Adrenal gland (tissue), 12 donors: ENCODE measurements around the gene TECTB. TPM values are rescaled to one million over a fixed set of nuclear protein-coding genes. Genes with fewer than 3 reads are reported as not detected.

Experiments used
- DNase-seq, 7 donors: peaks; one replicate each; pipeline ENCODE4 v3.0.0-alpha.2; 2019 to 2020
- H3K27ac ChIP-seq, 5 donors: fragments of 200-600 bp; sonication (generic) in 4 of 5; 1 replicate in 3 of 5; 2 replicates in 2 of 5; pipeline versions ENCODE4 v1.5.1 to v1.8.0; 2016 to 2020; ENCODE audit warnings: mild to moderate bottlenecking in 1 of 5
- H3K27me3 ChIP-seq: fragments of 200-600 bp; 2 replicates; pipeline ENCODE4 v1.8.0; 2021
- H3K36me3 ChIP-seq, 2 donors: fragments of 200-600 bp; replicated peaks in 1 of 2; 1 replicate in 1 of 2; 2 replicates in 1 of 2; pipeline versions ENCODE4 v1.5.1 to v1.8.0; 2018 to 2022
- H3K4me1 ChIP-seq, 2 donors: fragments of 200-600 bp; replicated peaks in 1 of 2; 1 replicate in 1 of 2; 2 replicates in 1 of 2; pipeline versions ENCODE4 v1.5.1 to v1.8.0; 2018 to 2021
- H3K4me3 ChIP-seq, 4 donors: fragments of 200-600 bp; sonication (generic) in 3 of 4; one replicate each; pipeline ENCODE4 v1.5.1; 2016 to 2018
- H3K9me3 ChIP-seq, 3 donors: fragments of 200-600 bp; sonication (generic) in 1 of 3; replicated peaks in 1 of 3; 1 replicate in 2 of 3; 2 replicates in 1 of 3; pipeline versions ENCODE4 v1.5.1 to v1.8.0; 2016 to 2021
- POLR2A ChIP-seq, 2 donors: fragments of 450-650 bp; IDR thresholded peaks; one replicate each; pipeline ENCODE4 v1.6.1; 2017; ENCODE audit warnings: antibody characterized with exemption in 2 of 2, mild to moderate bottlenecking in 2 of 2, moderate library complexity in 1 of 2
- WGBS, 4 donors: extraction: QIAGEN DNeasy Blood & Tissue Kit in 2 of 4; methylation state at CpG; one replicate each; pipeline versions ENCODE4 v1.1.5 to v1.1.7; 2013 to 2017; 5-methylcytosine and 5-hydroxymethylcytosine counted together
- intact Hi-C, 2 donors: fragments of 100-400 bp; cut with DNase I; formaldehyde crosslinking; loops; one replicate each; pipeline versions ENCODE4 v1.14.1 to v1.15.0; 2022 to 2023
- polyA plus RNA-seq, 3 donors: library from polyadenylated mRNA; stranded (reverse); fragments of 200-250 nt in 2 of 3; fragments of 350-450 nt in 1 of 3; fragmentation: Illumina TruSeq in 1 of 3; extraction: RNeasy Lipid Tissue Mini Kit (QIAGEN cat#74804) in 1 of 3; gene quantifications; one replicate each; pipeline ENCODE4 v1.2.3, GENCODE V29; 2013 to 2014
- total RNA-seq, 9 donors: library from RNA; depleted of rRNA in 4 of 9; stranded (reverse); fragments of >200 nt in 4 of 9; fragments of 120-200 nt in 1 of 9; fragmentation: NEBNext Ultra II Directional in 1 of 9; extraction: Animal tissue kit (Norgen Biotek cat#: 25700) in 1 of 9; gene quantifications; one replicate each; pipeline versions ENCODE4 v1.1.0 to v1.2.4, GENCODE V29; 2013 to 2023
- TF ChIP-seq, protein P1 (sequence below), 6 experiments: fragments of 450-650 bp in 4 of 6; fragments of 200-600 bp in 2 of 6; sonication (generic) in 1 of 6; IDR thresholded peaks; 1 replicate in 5 of 6; 2 replicates in 1 of 6; pipeline versions ENCODE4 v1.5.1 to v1.8.0; 2016 to 2021; ENCODE audit warnings: antibody characterized with exemption in 6 of 6, mild to moderate bottlenecking in 2 of 6, moderate library complexity in 1 of 6
- donor health status: healthy with polysubstance abuse.
- donor health status: Bipolar disorder and iron deficiency.
- donor health status: DM: yes; HTN: yes; CAD: no.
- donor health status: DM: no; HTN: no; CAD: no.
- donor health status: DM: no; HTN: no; CAD: no.
- donor health status: DM: yes; HTN: yes; CAD: no.

TECTB gene
- total and polyA plus RNA-seq, 12 donors = not detected

DNA sequence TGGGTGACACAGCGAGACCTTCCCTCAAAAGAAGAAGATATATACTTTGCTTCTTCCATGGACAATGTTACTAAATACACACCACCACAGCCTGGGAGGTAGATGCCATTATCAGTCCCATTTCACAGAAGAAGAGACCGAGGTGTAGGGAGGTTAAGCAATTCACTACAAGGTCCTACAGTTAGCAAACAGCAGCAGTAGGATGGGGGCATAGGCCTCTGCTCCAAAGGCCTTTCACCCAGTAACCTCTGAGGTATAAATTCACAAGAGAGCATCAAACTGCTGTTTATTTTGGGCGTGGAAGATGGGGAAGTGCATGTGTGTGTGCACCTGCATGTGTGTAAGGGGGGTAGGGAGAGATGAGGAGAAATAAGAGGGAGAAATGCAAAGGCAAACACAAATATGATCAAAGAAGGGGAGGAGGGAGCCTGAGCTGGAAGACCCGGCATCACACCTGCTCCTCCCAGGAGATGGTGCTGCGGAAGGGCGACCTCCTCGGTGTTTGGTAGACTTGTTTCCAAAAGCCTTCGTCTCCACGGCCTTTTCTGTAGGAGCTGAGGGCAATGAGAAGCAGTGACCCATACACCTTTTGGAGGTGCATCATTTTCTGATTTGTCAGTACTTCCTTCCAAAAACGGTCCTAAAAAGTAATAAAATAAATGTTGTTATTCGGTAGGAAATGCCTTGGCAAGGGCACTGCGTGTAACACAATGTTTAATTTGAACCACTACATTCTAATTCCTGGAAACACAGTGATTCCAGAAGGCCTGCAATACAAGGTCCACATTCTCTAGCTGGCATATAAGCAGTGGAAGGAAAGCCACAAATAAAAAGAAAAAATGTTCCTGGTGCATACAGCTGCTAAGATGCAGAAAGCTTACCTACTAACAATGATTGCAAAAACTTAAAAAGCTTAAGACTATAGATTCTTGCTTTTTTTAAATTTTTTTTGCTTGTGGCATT is 64.8 kb downstream of the TECTB start:
- WGBS, 4 donors = 84 to 87% (median 85%) methylated on average over 12 of the region's 12 CpGs
- Histone ChIP-seq H3K4me1 (no peaks in the 10 kb centered on the region), H3K27me3 (no peaks in the 10 kb centered on the region), H3K27ac (no peak overlapping the region), H3K9me3 (no peaks in the 10 kb centered on the region), H3K36me3 (no peaks in the 10 kb centered on the region), H3K4me3 (no peak overlapping the region)
- intact Hi-C loops = no loop called here
- no peak for TF ChIP-seq POLR2A (IDR thresholded peaks at IDR 0.05)
- TF ChIP-seq, protein P1, sequence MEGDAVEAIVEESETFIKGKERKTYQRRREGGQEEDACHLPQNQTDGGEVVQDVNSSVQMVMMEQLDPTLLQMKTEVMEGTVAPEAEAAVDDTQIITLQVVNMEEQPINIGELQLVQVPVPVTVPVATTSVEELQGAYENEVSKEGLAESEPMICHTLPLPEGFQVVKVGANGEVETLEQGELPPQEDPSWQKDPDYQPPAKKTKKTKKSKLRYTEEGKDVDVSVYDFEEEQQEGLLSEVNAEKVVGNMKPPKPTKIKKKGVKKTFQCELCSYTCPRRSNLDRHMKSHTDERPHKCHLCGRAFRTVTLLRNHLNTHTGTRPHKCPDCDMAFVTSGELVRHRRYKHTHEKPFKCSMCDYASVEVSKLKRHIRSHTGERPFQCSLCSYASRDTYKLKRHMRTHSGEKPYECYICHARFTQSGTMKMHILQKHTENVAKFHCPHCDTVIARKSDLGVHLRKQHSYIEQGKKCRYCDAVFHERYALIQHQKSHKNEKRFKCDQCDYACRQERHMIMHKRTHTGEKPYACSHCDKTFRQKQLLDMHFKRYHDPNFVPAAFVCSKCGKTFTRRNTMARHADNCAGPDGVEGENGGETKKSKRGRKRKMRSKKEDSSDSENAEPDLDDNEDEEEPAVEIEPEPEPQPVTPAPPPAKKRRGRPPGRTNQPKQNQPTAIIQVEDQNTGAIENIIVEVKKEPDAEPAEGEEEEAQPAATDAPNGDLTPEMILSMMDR (IDR thresholded peaks at IDR 0.05) = no peak
- peak in 1 of 7 donors; percentile 4 for DNase-seq

DNA sequence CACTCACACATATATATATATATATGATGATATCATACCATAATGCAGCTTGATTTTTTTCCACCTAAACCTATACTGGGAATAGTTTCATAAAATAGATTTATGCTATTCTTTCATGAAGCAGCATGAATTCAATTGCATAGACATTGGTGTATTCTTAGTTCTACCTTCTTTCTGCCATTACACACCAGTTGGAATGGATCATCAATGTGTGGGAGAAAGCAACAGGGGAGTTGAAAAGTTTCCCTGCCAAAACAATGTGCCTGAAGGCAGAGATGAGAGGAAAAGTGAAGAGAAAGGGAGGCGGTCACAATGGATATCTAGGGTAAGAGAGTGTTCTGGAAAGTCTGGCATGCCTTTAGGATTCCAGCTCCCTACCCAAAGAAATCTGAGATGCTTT is 65.6 kb downstream of the TECTB start:
- Histone ChIP-seq H3K27ac (no peak overlapping the region), H3K27me3 (no peaks in the 10 kb centered on the region), H3K4me3 (no peak overlapping the region), H3K9me3 (no peaks in the 10 kb centered on the region), H3K36me3 (no peaks in the 10 kb centered on the region), H3K4me1 (no peaks in the 10 kb centered on the region)
- DNase-seq = no peak
- intact Hi-C loops = no loop called here
- 77 to 97% (median 86%) methylated on average over 1 of the region's 1 CpG for WGBS, 4 donors
- TF ChIP-seq, protein P1 (IDR thresholded peaks at IDR 0.05) = no peak
- no peak for TF ChIP-seq POLR2A (IDR thresholded peaks at IDR 0.05)

DNA sequence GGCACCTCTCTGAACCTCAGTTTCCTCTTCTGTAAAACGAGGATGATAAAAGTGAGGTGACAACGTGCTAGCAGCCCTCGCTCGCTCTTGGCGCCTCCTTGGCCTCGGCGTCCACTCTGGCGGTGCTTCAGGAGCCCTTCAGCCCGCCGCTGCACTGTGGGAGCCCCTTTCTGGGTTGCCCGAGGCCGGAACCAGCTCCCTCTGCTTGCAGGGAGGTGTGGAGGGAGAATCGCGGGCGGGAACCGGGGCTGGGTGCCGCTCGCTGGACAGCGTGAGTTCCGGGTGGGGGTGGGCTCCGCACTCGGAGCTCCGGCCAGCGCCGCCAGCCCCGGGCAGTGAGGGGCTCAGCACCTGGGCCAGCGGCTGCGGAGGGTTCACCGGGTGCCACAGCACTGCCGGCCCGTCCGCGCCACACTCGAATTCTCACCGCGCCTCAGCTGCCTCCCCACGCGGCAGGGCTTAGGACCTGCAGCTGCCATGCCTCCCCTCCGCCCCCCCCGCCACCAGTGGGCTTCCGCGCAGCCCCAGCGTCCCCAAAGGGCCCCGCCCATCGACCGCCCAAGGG is 66.4 kb downstream of the TECTB start:
- Histone ChIP-seq H3K36me3 (no peaks in the 10 kb centered on the region), H3K9me3 (no peaks in the 10 kb centered on the region), H3K4me3 (no peak overlapping the region), H3K27me3 (no peaks in the 10 kb centered on the region), H3K27ac (no peak overlapping the region), H3K4me1 (no peaks in the 10 kb centered on the region)
- 86 to 96% (median 93%) methylated on average over 10 to 46 of the region's 46 CpGs for WGBS, 4 donors
- intact Hi-C loops = no loop called here
- TF ChIP-seq, protein P1 (IDR thresholded peaks at IDR 0.05) = no peak
- TF ChIP-seq POLR2A (IDR thresholded peaks at IDR 0.05) = no peak
- no peak for DNase-seq

DNA sequence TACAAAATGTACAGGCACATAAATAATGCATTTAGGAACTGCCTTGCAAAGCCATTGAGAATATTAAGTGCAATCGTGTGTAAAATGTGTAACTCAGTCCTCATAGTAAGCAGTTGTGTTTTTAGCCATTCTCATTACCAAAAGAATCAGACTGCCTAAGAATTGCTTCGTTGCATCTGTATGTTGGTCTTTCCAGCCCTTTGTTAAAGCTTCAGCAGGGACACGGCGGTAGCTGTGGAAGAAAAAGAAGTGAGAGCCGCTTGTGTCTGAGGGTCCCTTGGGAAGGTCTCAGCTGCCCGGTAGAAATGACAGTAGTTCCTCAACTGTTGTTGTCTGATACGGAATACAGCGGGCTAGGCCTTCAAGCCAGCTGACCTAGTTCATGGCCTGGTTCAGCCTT is 67.9 kb downstream of the TECTB start:
- no peak overlapping the region for H3K27ac ChIP-seq
- no peaks in the 10 kb centered on the region for H3K27me3 ChIP-seq
- TF ChIP-seq, protein P1 (IDR thresholded peaks at IDR 0.05) = no peak
- no peak for TF ChIP-seq POLR2A (IDR thresholded peaks at IDR 0.05)
- DNase-seq = no peak
- no peaks in the 10 kb centered on the region for H3K9me3 ChIP-seq
- WGBS, 4 donors = 84 to 94% (median 89%) methylated on average over 7 to 8 of the region's 8 CpGs
- H3K4me1 ChIP-seq = no peaks in the 10 kb centered on the region
- no peaks in the 10 kb centered on the region for H3K36me3 ChIP-seq
- no peak overlapping the region for H3K4me3 ChIP-seq
- intact Hi-C loops = no loop called here
